Lower lobe of right lung (tissue), 2 donors: ENCODE data around the gene C1orf56. TPM values are rescaled to one million over a fixed set of nuclear protein-coding genes. Genes with fewer than 3 reads are reported as not detected.

Experiments used
- ATAC-seq, 2 donors: fragments of 200-7000 bp; cut with Tn5 transposase; one replicate each; pipeline ENCODE4 v1.9.1; 2020 to 2022; ENCODE audit warnings: mild to moderate bottlenecking in 2 of 2, moderate library complexity in 2 of 2
- DNase-seq: peaks from one replicate; pipeline ENCODE4 v3.0.0-alpha.2; 2020
- H3K27ac ChIP-seq: fragments of 200-600 bp; one replicate; pipeline ENCODE4 v1.8.0; 2022
- H3K27me3 ChIP-seq: fragments of 200-600 bp; one replicate; pipeline ENCODE4 v1.8.0; 2022; ENCODE audit warnings: low read depth
- H3K36me3 ChIP-seq: fragments of 200-600 bp; one replicate; pipeline ENCODE4 v1.8.0; 2022; ENCODE audit warnings: mild to moderate bottlenecking
- H3K4me1 ChIP-seq: fragments of 200-600 bp; one replicate; pipeline ENCODE4 v1.8.0; 2022
- H3K4me3 ChIP-seq: fragments of 200-600 bp; one replicate; pipeline ENCODE4 v1.8.0; 2022; ENCODE audit warnings: mild to moderate bottlenecking
- H3K9me3 ChIP-seq: fragments of 200-600 bp; one replicate; pipeline ENCODE4 v1.8.0; 2022
- intact Hi-C: fragments of 100-400 bp; cut with DNase I; formaldehyde crosslinking; loops from one replicate; pipeline ENCODE4 v1.11.0; 2022
- total RNA-seq: library from RNA; stranded (reverse); fragmentation: NEBNext Ultra II Directional; extraction: Animal tissue kit (Norgen Biotek cat#: 25700); gene quantifications from one replicate; pipeline ENCODE4 v1.2.1, GENCODE V29; 2021
- TF ChIP-seq, protein P1 (sequence below): fragments of 200-600 bp; IDR thresholded peaks from one replicate; pipeline ENCODE4 v1.8.0; 2022; ENCODE audit warnings: antibody characterized with exemption, mild to moderate bottlenecking
- donor health status: DM: no; HTN: yes; CAD: no; lungs with severe emphysema.

The C1orf56 gene
- total RNA-seq, 1 donor from 2014 or later, result 4.8 TPM

DNA sequence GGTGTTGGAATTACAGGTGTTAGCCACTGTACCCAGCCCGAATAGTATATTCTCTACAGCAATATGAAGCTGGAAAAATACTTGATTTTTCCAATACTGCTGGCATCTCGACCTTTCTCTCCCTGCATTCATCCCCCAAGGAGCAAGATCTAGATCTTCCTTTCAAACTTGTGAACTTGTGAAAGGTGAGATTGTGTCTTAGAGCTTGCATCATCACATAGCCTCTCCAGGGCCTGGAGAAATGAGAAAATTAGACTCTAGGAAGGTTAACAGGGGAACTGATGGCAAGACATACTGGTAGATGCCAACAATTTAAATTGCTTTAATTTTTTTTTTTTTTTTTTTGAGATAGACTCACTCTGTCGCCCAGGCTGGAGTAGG lies 37.2 kb upstream of the C1orf56 start:
- TF ChIP-seq, protein P1, sequence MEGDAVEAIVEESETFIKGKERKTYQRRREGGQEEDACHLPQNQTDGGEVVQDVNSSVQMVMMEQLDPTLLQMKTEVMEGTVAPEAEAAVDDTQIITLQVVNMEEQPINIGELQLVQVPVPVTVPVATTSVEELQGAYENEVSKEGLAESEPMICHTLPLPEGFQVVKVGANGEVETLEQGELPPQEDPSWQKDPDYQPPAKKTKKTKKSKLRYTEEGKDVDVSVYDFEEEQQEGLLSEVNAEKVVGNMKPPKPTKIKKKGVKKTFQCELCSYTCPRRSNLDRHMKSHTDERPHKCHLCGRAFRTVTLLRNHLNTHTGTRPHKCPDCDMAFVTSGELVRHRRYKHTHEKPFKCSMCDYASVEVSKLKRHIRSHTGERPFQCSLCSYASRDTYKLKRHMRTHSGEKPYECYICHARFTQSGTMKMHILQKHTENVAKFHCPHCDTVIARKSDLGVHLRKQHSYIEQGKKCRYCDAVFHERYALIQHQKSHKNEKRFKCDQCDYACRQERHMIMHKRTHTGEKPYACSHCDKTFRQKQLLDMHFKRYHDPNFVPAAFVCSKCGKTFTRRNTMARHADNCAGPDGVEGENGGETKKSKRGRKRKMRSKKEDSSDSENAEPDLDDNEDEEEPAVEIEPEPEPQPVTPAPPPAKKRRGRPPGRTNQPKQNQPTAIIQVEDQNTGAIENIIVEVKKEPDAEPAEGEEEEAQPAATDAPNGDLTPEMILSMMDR, result no peak
- H3K4me1 ChIP-seq, result peaks cover 67% of the 10 kb centered on the region
- no peak overlapping the region for H3K27ac ChIP-seq
- no peak for DNase-seq
- H3K27me3 ChIP-seq, result no peaks in the 10 kb centered on the region
- H3K4me3 ChIP-seq, result no peak overlapping the region
- ATAC-seq, result no peak
- H3K9me3 ChIP-seq, result no peaks in the 10 kb centered on the region
- no peaks in the 10 kb centered on the region for H3K36me3 ChIP-seq
- intact Hi-C loops, result no loop called here

DNA sequence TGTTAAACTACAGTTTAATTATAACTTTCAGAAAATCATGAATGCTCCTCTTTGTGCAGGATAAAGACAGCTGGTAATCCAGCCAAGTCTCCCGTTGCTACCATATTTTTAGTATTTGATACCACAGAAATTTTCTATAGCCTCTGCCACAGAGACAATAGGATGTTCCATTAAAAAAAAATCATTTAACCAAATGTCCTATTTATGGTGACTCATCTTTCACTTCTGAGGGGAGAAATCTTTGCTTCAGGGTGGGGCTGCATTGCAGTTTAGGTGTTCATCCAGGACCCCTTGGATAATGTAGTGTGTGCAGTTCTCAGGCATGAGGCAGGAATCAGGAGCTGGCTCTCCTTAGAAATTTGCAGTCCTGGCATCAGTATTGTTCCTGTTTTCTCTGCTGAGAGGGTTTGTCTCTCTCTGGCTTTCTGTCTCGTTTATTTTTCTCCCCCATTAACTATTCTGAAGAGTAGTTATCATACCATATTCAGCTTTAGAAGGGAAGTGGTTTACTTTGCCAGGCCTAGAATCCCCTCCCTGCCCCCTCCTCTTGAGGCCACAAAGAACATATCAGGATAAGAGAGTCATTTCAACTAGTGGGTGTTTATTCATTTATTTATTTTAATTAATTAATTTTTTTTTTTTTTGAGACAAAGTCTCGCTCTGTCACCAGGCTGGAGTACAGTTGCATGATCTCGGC lies 36.2 kb upstream of the C1orf56 start:
- H3K9me3 ChIP-seq, result no peaks in the 10 kb centered on the region
- intact Hi-C loops, result no loop called here
- H3K27ac ChIP-seq, result peak overlapping the region; percentile 63
- no peak overlapping the region for H3K4me3 ChIP-seq
- TF ChIP-seq, protein P1, result no peak
- DNase-seq (no peak), ATAC-seq (no peak)
- H3K27me3 ChIP-seq, result no peaks in the 10 kb centered on the region
- H3K4me1 ChIP-seq, result peaks cover 64% of the 10 kb centered on the region
- H3K36me3 ChIP-seq, result no peaks in the 10 kb centered on the region

DNA sequence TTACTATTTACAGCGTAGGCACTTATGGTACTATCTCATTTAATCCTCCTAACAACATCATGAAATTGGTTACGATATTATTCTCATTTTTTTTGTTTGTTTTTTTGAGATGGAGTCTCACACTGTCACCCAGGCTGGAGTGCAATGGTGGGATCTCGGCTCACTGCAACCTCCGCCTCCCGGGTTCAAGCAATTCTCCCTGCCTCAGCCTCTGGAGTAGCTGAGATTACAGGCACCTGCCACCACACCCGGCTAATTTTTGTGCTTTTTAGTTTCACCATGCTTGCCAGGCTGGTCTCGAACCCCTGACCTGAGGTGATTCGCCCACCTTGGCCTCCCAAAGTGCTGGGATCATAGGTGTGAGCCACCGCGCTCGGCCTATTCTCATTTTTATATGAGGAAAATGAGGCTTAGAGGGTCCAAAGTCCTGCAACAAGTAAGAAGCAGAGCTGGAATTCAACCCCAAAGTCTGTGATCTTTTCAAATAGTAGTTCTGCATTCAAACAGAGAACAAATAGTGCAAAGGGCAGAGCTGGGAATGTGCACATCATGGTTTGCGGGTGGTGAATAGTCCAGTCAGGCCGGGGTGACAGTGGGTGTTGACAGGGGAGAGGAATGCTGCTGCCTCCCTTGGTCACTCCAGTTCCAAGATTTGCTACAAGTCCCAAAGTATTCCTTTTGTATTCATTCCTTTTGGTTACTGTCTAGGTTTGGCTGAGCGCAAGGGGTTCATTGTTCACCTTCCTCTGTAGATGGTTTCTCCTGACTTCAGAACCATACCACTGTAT lies 34.7 kb upstream of the C1orf56 start:
- H3K9me3 ChIP-seq, result no peaks in the 10 kb centered on the region
- ATAC-seq (peak in 1 of 2 donors; percentile 16), DNase-seq (no peak)
- H3K27me3 ChIP-seq, result no peaks in the 10 kb centered on the region
- peak overlapping the region; percentile 63 for H3K27ac ChIP-seq
- TF ChIP-seq, protein P1, result no peak
- H3K4me1 ChIP-seq, result peaks cover 53% of the 10 kb centered on the region
- H3K36me3 ChIP-seq, result peaks cover 7% of the 10 kb centered on the region
- intact Hi-C loops, result no loop called here
- no peak overlapping the region for H3K4me3 ChIP-seq

DNA sequence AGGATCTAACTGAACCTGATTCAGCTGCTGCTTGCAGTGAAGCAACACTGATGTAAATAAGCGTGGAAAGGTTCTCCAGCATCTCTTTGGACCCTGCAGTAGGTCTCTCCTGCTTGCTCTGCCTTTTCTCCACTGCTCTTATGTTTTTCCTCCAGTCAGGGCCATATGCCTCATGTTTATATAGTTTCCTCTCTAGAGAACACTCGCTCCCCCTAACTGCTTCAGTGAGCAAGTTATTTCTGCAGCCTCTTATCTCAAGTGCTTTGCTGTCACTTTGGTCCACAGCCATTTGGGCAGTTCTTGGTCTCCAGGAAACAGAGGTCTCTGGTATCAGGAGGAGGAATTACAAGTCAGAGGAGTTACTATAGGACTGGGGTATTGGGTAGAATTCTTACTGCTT lies 34.0 kb upstream of the C1orf56 start:
- TF ChIP-seq, protein P1, result no peak
- no peak overlapping the region for H3K4me3 ChIP-seq
- intact Hi-C loops, result no loop called here
- H3K36me3 ChIP-seq, result peaks cover 12% of the 10 kb centered on the region
- no peaks in the 10 kb centered on the region for H3K27me3 ChIP-seq
- H3K27ac ChIP-seq, result peak overlapping the region; percentile 49
- no peak for DNase-seq
- peaks cover 51% of the 10 kb centered on the region for H3K4me1 ChIP-seq
- peak; percentile 83 to 87 for ATAC-seq
- no peaks in the 10 kb centered on the region for H3K9me3 ChIP-seq

DNA sequence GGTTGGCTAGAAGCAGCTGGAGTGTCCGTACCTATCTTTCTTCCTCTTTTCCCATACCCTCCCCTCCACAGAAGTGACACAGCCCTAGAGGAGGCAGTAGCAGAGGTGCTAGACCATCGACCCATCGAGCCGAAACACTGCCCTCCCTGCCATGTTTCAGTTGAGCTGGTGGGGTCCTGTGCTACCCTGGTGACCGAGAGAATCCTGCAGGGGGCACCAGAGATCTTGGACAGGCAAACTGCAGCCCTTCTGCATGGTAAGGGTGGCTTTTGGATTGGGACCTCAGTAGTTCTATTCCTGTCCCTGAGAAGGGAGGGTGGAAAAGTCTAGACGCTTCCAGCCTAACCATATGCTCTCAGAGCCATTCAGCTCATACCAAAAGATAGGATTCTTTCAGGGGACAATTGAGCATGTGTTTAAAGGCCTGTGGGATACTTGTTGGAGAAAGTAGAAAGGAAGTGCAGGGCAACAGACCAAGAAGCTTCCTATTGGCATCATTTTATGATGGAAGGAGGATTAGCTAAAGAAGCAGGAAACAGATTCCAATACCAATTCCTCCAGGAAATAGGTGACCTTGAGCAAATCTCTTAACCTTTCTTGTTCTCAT lies 22.9 kb upstream of the C1orf56 start:
- no peaks in the 10 kb centered on the region for H3K9me3 ChIP-seq
- no peak overlapping the region for H3K27ac ChIP-seq
- no peaks in the 10 kb centered on the region for H3K4me1 ChIP-seq
- ATAC-seq (peak; percentile 95 to 96), DNase-seq (peak; percentile 84)
- intact Hi-C loops, result no loop called here
- H3K4me3 ChIP-seq, result no peak overlapping the region
- TF ChIP-seq, protein P1, result peak; percentile 80
- H3K27me3 ChIP-seq, result no peaks in the 10 kb centered on the region
- peaks cover 65% of the 10 kb centered on the region for H3K36me3 ChIP-seq
